Measurements from ENCODE around the gene SLC2A8.

The SLC2A8 gene

DNA sequence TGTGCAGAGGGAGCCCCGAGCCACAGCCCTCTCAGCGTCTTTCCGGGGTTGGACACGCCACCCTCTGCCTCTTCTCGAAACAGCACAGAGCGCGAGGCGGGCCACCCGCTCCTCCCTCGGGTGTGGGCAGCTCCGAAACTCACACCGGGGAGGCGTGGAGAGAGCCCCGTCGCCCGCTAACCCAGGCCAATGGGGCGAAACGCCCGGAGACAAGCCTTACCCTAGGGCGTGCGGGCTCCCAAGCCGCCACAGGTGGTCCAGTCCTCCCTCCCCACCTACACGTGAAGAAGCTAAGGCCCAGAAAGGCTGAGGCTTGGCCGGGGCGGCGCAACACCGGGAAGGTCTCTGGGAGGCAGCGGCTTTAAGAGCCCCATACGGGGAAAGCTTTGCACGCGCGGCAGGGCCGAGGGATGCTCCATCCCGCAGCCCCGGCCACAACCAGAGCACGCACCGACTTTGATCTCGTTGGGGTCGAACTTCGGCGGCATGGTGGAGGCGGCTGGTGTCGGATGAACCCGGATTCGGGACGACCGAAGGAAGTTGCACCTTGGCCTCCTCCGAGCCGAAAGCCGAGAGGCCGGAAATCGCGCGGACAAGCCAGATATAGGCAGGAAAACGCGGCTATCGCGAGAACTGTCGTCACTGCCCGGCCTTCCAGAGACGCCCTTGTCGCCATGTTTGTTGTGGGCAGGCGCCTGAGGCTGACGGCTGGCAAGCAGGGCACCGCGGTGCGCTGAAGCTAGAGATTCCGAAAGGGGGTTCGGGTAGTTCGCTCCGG is 54.0 kb downstream of the SLC2A8 start, which contains the start of the genes LRSAM1 and RPL12:
Gene LRSAM1, plus strand, starts transcription at position 681 of the 778 bp plus-strand sequence. CDS start 3,018 bp downstream, outside the sequence.
Gene RPL12, minus strand, starts transcription at position 577 of the 778 bp plus-strand sequence. Its CDS starts 89 bp downstream, at position 488.
- H2AFZ ChIP-seq (ENCODE audit: low read length): peak within 1 kb of the TSS; percentile 99
- H3K27ac ChIP-seq (ENCODE audit: low read length): peak within 1 kb of the TSS; percentile 83
- TF ChIP-seq, protein P1, sequence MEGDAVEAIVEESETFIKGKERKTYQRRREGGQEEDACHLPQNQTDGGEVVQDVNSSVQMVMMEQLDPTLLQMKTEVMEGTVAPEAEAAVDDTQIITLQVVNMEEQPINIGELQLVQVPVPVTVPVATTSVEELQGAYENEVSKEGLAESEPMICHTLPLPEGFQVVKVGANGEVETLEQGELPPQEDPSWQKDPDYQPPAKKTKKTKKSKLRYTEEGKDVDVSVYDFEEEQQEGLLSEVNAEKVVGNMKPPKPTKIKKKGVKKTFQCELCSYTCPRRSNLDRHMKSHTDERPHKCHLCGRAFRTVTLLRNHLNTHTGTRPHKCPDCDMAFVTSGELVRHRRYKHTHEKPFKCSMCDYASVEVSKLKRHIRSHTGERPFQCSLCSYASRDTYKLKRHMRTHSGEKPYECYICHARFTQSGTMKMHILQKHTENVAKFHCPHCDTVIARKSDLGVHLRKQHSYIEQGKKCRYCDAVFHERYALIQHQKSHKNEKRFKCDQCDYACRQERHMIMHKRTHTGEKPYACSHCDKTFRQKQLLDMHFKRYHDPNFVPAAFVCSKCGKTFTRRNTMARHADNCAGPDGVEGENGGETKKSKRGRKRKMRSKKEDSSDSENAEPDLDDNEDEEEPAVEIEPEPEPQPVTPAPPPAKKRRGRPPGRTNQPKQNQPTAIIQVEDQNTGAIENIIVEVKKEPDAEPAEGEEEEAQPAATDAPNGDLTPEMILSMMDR (IDR thresholded peaks at IDR 0.05; ENCODE audit: low read length): 0 out of 2 replicates have a peak, but pooled peaks have one; percentile 9
- no peak for TF ChIP-seq EZH2phosphoT487 (IDR thresholded peaks at IDR 0.05; ENCODE audit: low read length)
- peaks cover 47% of the 10 kb centered on the region for H3K79me2 ChIP-seq (ENCODE audit: low read length)
- peak within 1 kb of the TSS; percentile 88 for H3K4me3 ChIP-seq (ENCODE audit: low read length)
- peaks cover 39% of the 10 kb centered on the region for H4K20me1 ChIP-seq (ENCODE audit: insufficient read depth, low read length)
- DNase-seq: peak; percentile 95
- peak within 1 kb of the TSS; percentile 94 for H3K9ac ChIP-seq (ENCODE audit: low read length)
- peak within 1 kb of the TSS; percentile 99 for H3K4me2 ChIP-seq (ENCODE audit: low read depth, low read length)
- H3K27me3 ChIP-seq (replicated peaks; ENCODE audit: insufficient read depth, low read length): no peaks in the 10 kb centered on the region
- no peaks in the 10 kb centered on the region for H3K9me2 ChIP-seq (replicated peaks; ENCODE audit: insufficient read depth, low read length)
- H3K4me1 ChIP-seq (ENCODE audit: low read length): peaks cover 12% of the 10 kb centered on the region
- no peaks in the 10 kb centered on the region for H3K9me3 ChIP-seq (replicated peaks; ENCODE audit: insufficient read depth, low read length)
- peaks cover 21% of the 10 kb centered on the region for H3K36me3 ChIP-seq (replicated peaks; ENCODE audit: insufficient read depth, low read length)
- peaks cover 51% of the 10 kb centered on the region for H3F3A ChIP-seq (ENCODE audit: insufficient read depth, low read length)

DNA sequence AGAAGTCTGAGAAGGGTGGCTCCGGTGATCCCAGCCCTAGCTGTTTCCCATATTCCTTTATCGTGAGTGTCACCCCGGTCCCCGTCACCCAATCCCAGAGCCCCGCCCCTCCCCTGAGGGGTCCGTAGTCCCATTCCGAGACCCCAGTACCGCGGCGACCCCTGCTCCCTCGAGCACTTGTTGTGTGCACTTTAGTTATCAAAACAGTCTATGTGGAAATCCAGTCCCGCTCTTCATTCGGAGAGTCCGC is 54.6 kb downstream of the SLC2A8 start:
- H3K27ac ChIP-seq (ENCODE audit: low read length): peak overlapping the region; percentile 83; the same call in 1 of the 2 replicates
- no peak for DNase-seq

DNA sequence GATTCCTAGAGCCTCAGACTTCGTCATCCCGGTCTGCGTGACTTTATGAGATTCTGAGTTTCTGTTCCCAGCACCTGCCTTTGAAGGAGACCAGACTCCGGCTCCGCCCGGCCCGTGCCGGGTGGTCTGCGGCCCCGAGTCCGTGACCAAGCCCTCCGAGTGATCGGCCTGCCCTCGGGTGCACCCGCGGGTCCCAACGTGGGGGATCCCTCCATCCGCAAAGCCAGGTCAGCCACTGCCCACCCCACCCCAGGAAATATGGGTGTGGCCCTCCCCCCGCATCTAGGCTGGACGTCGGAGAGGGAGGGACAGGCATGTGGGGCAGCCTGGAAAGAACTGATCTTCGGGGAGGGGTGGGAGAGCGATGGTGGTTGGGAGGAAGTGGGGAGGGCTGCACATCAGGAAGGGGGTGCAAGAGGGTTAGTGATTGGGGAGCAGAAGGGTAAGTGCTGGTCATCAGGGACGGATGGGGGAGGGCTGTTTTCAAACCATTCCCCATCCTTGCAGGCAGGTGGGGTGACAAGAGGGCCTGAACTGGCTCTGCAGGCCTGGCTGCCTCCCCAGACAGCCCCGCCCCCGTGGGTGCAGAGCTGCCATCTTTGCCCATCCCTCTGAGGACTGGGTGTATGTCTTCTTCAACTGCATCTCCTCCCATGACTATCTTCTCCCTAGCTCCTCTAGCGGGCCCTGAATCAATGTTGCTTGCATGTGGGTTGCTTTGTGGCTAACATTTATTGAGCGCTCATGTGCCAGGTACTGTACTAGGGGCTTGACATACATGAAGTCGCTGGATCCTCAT is 55.1 kb downstream of the SLC2A8 start:
- Histone ChIP-seq H3K4me3 (ENCODE audit: low read length) (peak overlapping the region; percentile 88), H2AFZ (ENCODE audit: low read length) (peak overlapping the region; percentile 99), H3K9ac (ENCODE audit: low read length) (peak overlapping the region; percentile 94), H3K9me2 (replicated peaks; ENCODE audit: insufficient read depth, low read length) (no peaks in the 10 kb centered on the region), H4K20me1 (ENCODE audit: insufficient read depth, low read length) (peaks cover 32% of the 10 kb centered on the region), H3K9me3 (replicated peaks; ENCODE audit: insufficient read depth, low read length) (no peaks in the 10 kb centered on the region), H3K4me2 (ENCODE audit: low read depth, low read length) (peak overlapping the region; percentile 90), H3K27ac (ENCODE audit: low read length) (peak overlapping the region; percentile 83; the same call in 1 of the 2 replicates), H3F3A (ENCODE audit: insufficient read depth, low read length) (peaks cover 40% of the 10 kb centered on the region), H3K79me2 (ENCODE audit: low read length) (peaks cover 47% of the 10 kb centered on the region), H3K27me3 (replicated peaks; ENCODE audit: insufficient read depth, low read length) (no peaks in the 10 kb centered on the region), H3K36me3 (replicated peaks; ENCODE audit: insufficient read depth, low read length) (peaks cover 16% of the 10 kb centered on the region), H3K4me1 (ENCODE audit: low read length) (peaks cover 12% of the 10 kb centered on the region)
- TF ChIP-seq, protein P1 (IDR thresholded peaks at IDR 0.05; ENCODE audit: low read length): 0 out of 2 replicates have a peak, but pooled peaks have one; percentile 6
- TF ChIP-seq EZH2 (optimal IDR thresholded peaks at IDR 0.05; ENCODE audit: low read depth, low read length): no peak
- TF ChIP-seq EZH2phosphoT487 (IDR thresholded peaks at IDR 0.05; ENCODE audit: low read length): no peak
- peak; percentile 40 for DNase-seq

More for the DNA sequence above, 54.6 kb downstream of the SLC2A8 start:
- Histone ChIP-seq H3K4me2 (ENCODE audit: low read depth, low read length) (peak overlapping the region; percentile 90), H3K79me2 (ENCODE audit: low read length) (peaks cover 47% of the 10 kb centered on the region), H3F3A (ENCODE audit: insufficient read depth, low read length) (peaks cover 46% of the 10 kb centered on the region), H2AFZ (ENCODE audit: low read length) (peak overlapping the region; percentile 99), H3K9ac (ENCODE audit: low read length) (peak overlapping the region; percentile 94), H3K9me3 (replicated peaks; ENCODE audit: insufficient read depth, low read length) (no peaks in the 10 kb centered on the region), H3K27me3 (replicated peaks; ENCODE audit: insufficient read depth, low read length) (no peaks in the 10 kb centered on the region), H3K9me2 (replicated peaks; ENCODE audit: insufficient read depth, low read length) (no peaks in the 10 kb centered on the region), H3K4me1 (ENCODE audit: low read length) (peaks cover 12% of the 10 kb centered on the region), H3K36me3 (replicated peaks; ENCODE audit: insufficient read depth, low read length) (peaks cover 21% of the 10 kb centered on the region), H4K20me1 (ENCODE audit: insufficient read depth, low read length) (peaks cover 37% of the 10 kb centered on the region), H3K4me3 (ENCODE audit: low read length) (peak overlapping the region; percentile 88)
- no peak for TF ChIP-seq EZH2phosphoT487 (IDR thresholded peaks at IDR 0.05; ENCODE audit: low read length)
- TF ChIP-seq EZH2 (optimal IDR thresholded peaks at IDR 0.05; ENCODE audit: low read depth, low read length): no peak
- TF ChIP-seq, protein P1 (IDR thresholded peaks at IDR 0.05; ENCODE audit: low read length): no peak

Measured in MM.1S (cell line).